Measurements from ENCODE around the gene ACAP1. TPM values are rescaled to one million over a fixed set of nuclear protein-coding genes. Genes with fewer than 3 reads are reported as not detected.

The ACAP1 gene
- total and polyA plus RNA-seq, 9 of the 15 experiments (the other 6 are each of a cell fraction or from before 2014, with no cell fraction given): 0.15 to 8.5 (median 2.4) TPM

DNA sequence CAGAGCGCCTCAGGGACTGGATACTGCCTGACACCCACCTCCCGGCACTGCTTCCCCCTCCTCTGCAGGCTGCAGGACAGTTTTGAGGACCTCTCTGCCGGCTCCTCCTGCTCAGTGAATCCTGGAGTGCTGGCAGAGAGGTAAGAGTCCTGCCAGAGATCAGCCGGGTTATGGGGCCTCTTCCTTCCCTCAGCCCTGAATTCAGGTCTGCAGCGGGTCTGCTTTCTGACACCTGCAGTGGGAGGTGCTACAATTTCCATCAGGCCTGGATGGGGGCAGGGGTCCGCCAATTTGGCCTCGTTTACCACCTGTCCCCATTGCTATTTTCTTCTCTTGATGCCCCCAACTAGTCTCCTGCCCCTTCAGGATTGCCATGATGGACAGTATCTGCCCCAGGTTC is 4.2 kb upstream of the ACAP1 start (continued):
- TF ChIP-seq, protein P1, sequence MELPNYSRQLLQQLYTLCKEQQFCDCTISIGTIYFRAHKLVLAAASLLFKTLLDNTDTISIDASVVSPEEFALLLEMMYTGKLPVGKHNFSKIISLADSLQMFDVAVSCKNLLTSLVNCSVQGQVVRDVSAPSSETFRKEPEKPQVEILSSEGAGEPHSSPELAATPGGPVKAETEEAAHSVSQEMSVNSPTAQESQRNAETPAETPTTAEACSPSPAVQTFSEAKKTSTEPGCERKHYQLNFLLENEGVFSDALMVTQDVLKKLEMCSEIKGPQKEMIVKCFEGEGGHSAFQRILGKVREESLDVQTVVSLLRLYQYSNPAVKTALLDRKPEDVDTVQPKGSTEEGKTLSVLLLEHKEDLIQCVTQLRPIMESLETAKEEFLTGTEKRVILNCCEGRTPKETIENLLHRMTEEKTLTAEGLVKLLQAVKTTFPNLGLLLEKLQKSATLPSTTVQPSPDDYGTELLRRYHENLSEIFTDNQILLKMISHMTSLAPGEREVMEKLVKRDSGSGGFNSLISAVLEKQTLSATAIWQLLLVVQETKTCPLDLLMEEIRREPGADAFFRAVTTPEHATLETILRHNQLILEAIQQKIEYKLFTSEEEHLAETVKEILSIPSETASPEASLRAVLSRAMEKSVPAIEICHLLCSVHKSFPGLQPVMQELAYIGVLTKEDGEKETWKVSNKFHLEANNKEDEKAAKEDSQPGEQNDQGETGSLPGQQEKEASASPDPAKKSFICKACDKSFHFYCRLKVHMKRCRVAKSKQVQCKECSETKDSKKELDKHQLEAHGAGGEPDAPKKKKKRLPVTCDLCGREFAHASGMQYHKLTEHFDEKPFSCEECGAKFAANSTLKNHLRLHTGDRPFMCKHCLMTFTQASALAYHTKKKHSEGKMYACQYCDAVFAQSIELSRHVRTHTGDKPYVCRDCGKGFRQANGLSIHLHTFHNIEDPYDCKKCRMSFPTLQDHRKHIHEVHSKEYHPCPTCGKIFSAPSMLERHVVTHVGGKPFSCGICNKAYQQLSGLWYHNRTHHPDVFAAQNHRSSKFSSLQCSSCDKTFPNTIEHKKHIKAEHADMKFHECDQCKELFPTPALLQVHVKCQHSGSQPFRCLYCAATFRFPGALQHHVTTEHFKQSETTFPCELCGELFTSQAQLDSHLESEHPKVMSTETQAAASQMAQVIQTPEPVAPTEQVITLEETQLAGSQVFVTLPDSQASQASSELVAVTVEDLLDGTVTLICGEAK (IDR thresholded peaks at IDR 0.05): no peak
- TF ChIP-seq, protein P1 (CRISPR knock-in tag; IDR thresholded peaks at IDR 0.05): no peak
- no peak for TF ChIP-seq ZNF212 (CRISPR knock-in tag; IDR thresholded peaks at IDR 0.05)
- no peak for TF ChIP-seq MAFK (IDR thresholded peaks at IDR 0.05; ENCODE audit: low read length)
- TF ChIP-seq FOXJ3 (CRISPR knock-in tag; IDR thresholded peaks at IDR 0.05): no peak
- TF ChIP-seq, protein P2, sequence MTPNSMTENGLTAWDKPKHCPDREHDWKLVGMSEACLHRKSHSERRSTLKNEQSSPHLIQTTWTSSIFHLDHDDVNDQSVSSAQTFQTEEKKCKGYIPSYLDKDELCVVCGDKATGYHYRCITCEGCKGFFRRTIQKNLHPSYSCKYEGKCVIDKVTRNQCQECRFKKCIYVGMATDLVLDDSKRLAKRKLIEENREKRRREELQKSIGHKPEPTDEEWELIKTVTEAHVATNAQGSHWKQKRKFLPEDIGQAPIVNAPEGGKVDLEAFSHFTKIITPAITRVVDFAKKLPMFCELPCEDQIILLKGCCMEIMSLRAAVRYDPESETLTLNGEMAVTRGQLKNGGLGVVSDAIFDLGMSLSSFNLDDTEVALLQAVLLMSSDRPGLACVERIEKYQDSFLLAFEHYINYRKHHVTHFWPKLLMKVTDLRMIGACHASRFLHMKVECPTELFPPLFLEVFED (CRISPR knock-in tag; conservative IDR thresholded peaks at IDR 0.05): no peak
- no peak for TF ChIP-seq ZNF165 (CRISPR knock-in tag; IDR thresholded peaks at IDR 0.05; ENCODE audit: borderline replicate concordance)
- no peak for TF ChIP-seq ZSCAN32 (CRISPR knock-in tag; IDR thresholded peaks at IDR 0.05)
- TF ChIP-seq, protein P3, sequence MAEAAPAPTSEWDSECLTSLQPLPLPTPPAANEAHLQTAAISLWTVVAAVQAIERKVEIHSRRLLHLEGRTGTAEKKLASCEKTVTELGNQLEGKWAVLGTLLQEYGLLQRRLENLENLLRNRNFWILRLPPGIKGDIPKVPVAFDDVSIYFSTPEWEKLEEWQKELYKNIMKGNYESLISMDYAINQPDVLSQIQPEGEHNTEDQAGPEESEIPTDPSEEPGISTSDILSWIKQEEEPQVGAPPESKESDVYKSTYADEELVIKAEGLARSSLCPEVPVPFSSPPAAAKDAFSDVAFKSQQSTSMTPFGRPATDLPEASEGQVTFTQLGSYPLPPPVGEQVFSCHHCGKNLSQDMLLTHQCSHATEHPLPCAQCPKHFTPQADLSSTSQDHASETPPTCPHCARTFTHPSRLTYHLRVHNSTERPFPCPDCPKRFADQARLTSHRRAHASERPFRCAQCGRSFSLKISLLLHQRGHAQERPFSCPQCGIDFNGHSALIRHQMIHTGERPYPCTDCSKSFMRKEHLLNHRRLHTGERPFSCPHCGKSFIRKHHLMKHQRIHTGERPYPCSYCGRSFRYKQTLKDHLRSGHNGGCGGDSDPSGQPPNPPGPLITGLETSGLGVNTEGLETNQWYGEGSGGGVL (CRISPR knock-in tag; IDR thresholded peaks at IDR 0.05): no peak
- TF ChIP-seq, protein P4, sequence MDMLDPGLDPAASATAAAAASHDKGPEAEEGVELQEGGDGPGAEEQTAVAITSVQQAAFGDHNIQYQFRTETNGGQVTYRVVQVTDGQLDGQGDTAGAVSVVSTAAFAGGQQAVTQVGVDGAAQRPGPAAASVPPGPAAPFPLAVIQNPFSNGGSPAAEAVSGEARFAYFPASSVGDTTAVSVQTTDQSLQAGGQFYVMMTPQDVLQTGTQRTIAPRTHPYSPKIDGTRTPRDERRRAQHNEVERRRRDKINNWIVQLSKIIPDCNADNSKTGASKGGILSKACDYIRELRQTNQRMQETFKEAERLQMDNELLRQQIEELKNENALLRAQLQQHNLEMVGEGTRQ (CRISPR knock-in tag; IDR thresholded peaks at IDR 0.05): no peak
- TF ChIP-seq NFIX (CRISPR knock-in tag; IDR thresholded peaks at IDR 0.05; ENCODE audit: low read depth): no peak
- TF ChIP-seq POLR2H (tag; IDR thresholded peaks at IDR 0.05; ENCODE audit: low read depth): no peak

Data from K562 (cell line).